HUES48 (cell line): ENCODE results near the gene DAPP1.

Experiments used
- H3K27ac ChIP-seq: one replicate; pipeline ENCODE4 v1.7.0; 2013; ENCODE audit warnings: low read depth, low read length, inconsistent platforms
- H3K27me3 ChIP-seq: 2 replicates; pipeline ENCODE4 v1.6.1; 2013; ENCODE audit warnings: mild to moderate bottlenecking, low read length; ENCODE audit not compliant: control insufficient read depth, insufficient read depth
- H3K36me3 ChIP-seq: 2 replicates; pipeline ENCODE4 v1.6.1; 2013; ENCODE audit warnings: low read length; ENCODE audit not compliant: control insufficient read depth, insufficient read depth
- H3K4me1 ChIP-seq: 2 replicates; pipeline ENCODE4 v1.6.1; 2013; ENCODE audit warnings: mild to moderate bottlenecking, low read length; ENCODE audit not compliant: control insufficient read depth, insufficient read depth
- H3K4me3 ChIP-seq: 2 replicates; pipeline ENCODE4 v1.5.1; 2013; ENCODE audit warnings: mild to moderate bottlenecking, low read depth, low read length
- H3K9ac ChIP-seq: 2 replicates; pipeline ENCODE4 v1.6.1; 2013; ENCODE audit warnings: mild to moderate bottlenecking, low read depth, low read length, moderate library complexity
- H3K9me3 ChIP-seq: 2 replicates; pipeline ENCODE4 v1.6.1; 2013; ENCODE audit warnings: low read length; ENCODE audit not compliant: control insufficient read depth, insufficient read depth

DAPP1 gene

DNA sequence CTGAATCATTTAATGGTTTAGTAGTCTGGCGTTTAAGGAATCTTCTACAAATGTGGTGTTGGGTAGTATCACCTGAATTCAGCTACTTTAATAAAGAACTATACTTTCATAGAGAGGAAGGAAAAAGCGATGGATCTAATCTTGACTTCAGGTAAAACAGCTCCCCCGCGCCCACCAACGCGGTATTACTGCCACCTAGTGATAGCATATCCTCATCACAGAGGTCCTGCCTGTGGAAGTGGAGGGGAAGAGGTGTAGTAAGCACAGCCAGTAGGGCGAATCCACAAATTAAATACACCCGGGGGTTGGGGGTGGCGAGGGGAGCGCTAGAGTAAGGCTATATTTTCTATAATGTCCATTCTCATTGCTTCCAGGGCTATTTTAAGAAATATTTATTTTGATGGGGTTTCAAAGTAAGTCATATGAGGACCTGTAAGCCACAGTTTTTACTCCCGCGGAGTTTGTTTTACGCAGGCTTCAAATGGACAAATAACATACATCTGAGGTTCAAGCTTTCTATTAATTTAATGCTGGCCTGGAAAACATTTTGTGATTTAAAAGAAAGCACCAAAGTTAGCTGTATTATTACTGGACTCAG lies 8.3 kb upstream of the DAPP1 start:
- Histone ChIP-seq H3K9ac (no peak overlapping the region), H3K27ac (no peak overlapping the region), H3K9me3 (no peaks in the 10 kb centered on the region)

DNA sequence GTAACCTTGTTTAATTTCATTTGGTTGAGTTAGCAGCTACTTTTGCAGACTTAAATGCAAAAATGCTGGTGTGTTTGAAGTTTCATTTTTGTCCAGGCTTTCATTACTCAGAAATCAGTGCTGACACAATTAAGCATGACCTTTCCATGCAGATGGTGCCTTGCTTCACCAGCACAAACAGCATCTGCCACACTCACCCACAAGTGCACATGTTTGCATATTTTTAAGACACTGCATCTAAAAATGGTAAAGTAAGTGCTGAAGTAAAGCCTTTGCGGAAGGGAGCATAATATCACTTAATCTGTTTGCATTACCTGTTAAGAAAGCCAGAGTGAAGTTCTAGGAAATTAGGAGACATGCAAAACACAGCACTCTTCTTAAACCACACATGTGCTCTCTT lies 7.3 kb upstream of the DAPP1 start:
- Histone ChIP-seq H3K27ac (no peak overlapping the region), H3K4me1 (no peaks in the 10 kb centered on the region), H3K4me3 (no peak overlapping the region), H3K9ac (no peak overlapping the region), H3K36me3 (no peaks in the 10 kb centered on the region), H3K9me3 (no peaks in the 10 kb centered on the region), H3K27me3 (no peaks in the 10 kb centered on the region)

More for the DNA sequence above, 8.3 kb upstream of the DAPP1 start:
- no peak overlapping the region for H3K4me3 ChIP-seq
- no peaks in the 10 kb centered on the region for H3K4me1 ChIP-seq
- H3K27me3 ChIP-seq, result no peaks in the 10 kb centered on the region
- no peaks in the 10 kb centered on the region for H3K36me3 ChIP-seq

DNA sequence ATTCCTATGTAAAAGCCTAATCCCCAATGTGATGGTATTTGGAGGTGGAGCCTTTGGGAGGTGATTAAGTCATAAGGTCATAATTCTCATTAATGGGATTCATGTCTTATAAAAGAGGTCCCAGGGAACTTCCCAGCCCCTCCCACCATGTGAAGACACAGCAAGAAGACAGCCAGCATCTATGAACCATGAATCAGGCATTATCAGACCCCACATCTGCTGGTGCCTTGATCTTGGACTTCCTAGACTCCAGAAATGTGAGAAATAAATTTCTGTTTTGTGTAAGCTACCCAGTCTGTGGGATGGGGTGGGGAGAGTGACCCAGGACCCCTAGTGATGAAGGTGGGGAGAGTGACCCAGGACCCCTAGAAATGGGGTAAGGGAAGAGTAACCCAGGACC lies 6.1 kb upstream of the DAPP1 start:
- no peaks in the 10 kb centered on the region for H3K36me3 ChIP-seq
- no peak overlapping the region for H3K4me3 ChIP-seq
- no peaks in the 10 kb centered on the region for H3K9me3 ChIP-seq
- H3K27me3 ChIP-seq, result no peaks in the 10 kb centered on the region
- peaks cover 4% of the 10 kb centered on the region; the same call in 1 of the 2 replicates for H3K4me1 ChIP-seq
- H3K27ac ChIP-seq, result no peak overlapping the region
- no peak overlapping the region for H3K9ac ChIP-seq

DNA sequence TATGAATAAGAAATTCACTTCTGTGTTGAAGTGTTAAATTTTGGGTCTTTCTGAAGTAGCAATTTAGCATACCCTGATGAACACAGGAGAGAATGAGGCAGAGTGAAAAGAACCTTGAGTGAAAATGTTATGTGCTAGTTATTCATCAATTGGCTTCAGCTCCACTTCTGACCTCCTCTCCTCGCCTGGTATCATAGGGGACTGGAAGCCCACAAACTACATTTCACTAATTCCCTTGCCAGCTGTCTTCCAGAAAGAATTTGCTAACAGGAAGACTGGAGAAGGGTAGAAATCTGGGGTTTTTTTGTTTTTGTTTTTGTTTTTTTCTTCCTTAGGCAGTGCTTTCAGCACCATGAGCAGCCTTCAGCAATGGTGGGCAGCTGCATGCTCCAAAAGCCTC lies 5.5 kb upstream of the DAPP1 start:
- H3K4me1 ChIP-seq, result peaks cover 6% of the 10 kb centered on the region; the same call in 1 of the 2 replicates
- no peak overlapping the region for H3K4me3 ChIP-seq
- no peaks in the 10 kb centered on the region for H3K27me3 ChIP-seq
- no peak overlapping the region for H3K9ac ChIP-seq
- no peaks in the 10 kb centered on the region for H3K36me3 ChIP-seq
- H3K27ac ChIP-seq, result no peak overlapping the region
- no peaks in the 10 kb centered on the region for H3K9me3 ChIP-seq

DNA sequence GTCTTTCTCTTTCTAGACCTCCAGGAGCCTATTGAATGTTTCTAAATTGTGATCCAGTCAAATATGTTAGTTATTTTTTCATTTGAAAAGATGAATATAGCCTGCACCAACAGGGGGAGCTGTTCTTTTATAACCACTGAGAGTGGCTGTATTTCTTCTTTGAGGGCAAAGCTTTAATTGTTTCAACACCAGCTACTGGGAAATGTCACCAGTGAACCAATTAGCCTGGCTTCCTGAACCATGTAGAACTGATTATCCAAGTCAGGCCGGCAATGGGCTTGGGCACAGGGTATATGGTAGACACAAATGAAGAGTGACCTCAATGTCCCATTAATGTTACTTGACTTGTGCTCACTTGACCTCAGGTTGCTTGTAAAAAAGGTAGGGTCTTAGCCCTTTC lies 4.8 kb upstream of the DAPP1 start:
- H3K9ac ChIP-seq, result no peak overlapping the region
- H3K9me3 ChIP-seq, result no peaks in the 10 kb centered on the region
- H3K4me1 ChIP-seq, result peaks cover 6% of the 10 kb centered on the region; the same call in 1 of the 2 replicates
- H3K36me3 ChIP-seq, result no peaks in the 10 kb centered on the region
- H3K27ac ChIP-seq, result no peak overlapping the region
- H3K4me3 ChIP-seq, result no peak overlapping the region
- H3K27me3 ChIP-seq, result no peaks in the 10 kb centered on the region

DNA sequence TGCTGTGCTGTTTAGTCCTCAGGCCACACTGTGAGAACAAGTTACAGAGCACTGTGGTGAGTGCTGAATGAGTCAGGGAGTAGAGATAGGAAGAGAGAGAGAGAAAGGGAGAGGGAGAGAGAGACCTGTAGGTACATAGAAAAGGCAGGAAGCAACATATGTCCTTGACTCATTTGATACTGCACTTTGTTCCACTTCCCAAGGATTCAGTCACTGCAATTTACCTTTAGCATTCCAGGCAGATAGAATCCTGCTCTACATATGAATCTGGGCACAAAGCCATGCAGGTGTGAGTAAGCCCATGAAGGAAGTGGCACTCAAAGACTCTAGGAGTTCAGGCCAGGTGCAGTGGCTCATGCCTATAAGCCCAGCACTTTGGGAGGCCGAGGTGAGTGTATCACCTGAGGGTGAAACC lies 1.0 kb upstream of the DAPP1 start:
- H3K27ac ChIP-seq, result peak overlapping the region; percentile 42
- H3K27me3 ChIP-seq, result no peaks in the 10 kb centered on the region
- peaks cover 6% of the 10 kb centered on the region; the same call in 1 of the 2 replicates for H3K4me1 ChIP-seq
- H3K9me3 ChIP-seq, result no peaks in the 10 kb centered on the region
- no peaks in the 10 kb centered on the region for H3K36me3 ChIP-seq
- H3K4me3 ChIP-seq, result no peak overlapping the region
- H3K9ac ChIP-seq, result no peak overlapping the region

DNA sequence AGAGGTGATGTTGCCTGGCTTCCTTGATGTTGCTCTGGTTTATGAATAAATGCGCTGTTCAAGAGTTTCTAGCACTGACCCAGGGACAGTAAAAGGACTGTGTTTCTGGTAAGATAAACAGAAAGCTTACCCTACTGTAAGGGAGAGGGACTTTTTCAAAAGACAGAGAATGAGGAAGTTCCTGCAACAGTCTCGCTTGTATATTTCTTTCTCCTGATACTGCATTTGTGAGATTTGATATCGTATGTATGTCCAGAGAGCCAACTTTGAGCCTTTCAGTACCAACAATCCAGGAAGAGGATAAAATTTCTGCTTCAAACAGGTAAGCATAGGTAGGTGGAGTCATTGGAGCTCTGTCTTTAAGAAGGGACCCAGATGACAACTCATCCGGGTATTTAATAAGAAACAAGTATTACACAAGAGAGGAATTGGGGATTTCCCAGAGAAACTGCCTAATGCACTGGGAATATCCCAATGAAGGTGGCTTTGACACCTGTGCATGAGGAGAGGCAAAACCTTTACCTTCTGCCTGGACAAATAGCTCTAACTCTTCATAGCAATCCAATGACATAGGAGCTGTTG lies 773 bp downstream of the DAPP1 start:
- Histone ChIP-seq H3K4me1 (peaks cover 6% of the 10 kb centered on the region; the same call in 1 of the 2 replicates), H3K27ac (no peak overlapping the region), H3K36me3 (no peaks in the 10 kb centered on the region), H3K27me3 (no peaks in the 10 kb centered on the region), H3K4me3 (no peak overlapping the region), H3K9me3 (no peaks in the 10 kb centered on the region), H3K9ac (no peak overlapping the region)

DNA sequence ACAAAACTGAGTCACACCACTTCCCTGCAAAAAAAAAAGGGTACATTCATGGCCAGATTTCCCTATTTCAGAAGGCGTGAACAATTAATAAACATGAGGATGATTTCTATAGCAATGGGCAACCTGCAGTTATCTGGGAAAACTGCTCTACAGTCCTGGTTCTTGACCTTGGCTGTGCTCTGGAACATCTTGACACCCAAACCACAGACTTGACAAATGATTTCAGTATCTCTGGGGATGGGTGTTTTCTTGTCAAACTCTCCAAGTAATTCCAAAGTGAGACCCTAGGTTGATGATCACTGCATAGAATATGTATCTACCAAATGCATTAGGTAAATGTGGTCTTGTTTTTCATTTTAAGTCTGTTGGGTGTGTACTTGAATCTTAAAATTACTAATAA lies 2.0 kb downstream of the DAPP1 start:
- no peak overlapping the region for H3K9ac ChIP-seq
- peaks cover 6% of the 10 kb centered on the region; the same call in 1 of the 2 replicates for H3K4me1 ChIP-seq
- H3K4me3 ChIP-seq, result no peak overlapping the region

DNA sequence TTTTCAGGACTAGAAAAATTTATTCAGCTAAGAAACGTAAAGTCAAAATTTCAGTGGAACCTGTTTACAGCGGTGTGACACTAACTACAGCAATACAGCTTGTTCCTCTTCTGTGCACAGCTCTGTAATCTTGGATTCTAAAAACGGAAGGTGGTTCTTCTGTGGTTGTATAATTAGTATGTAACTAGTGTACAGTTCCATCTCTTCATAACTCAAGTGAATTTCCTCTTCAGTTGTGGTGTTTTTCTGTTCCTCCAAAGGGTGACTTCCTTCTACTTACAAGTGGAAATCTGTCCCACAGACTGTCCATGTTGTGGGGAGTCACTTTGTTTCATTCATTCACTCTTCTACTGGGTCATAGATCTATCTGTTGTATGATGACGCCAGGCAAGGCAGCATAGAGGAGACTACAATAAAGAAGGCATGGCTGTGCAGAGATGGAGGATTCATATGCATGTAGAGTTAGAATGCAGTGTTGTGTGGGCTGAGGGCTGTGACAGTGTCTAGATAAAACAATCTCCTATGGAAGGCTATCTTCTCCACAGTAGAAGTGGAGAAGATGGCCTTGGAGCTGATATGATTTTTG lies 5.4 kb downstream of the DAPP1 start:
- no peak overlapping the region for H3K9ac ChIP-seq
- H3K9me3 ChIP-seq, result no peaks in the 10 kb centered on the region
- no peaks in the 10 kb centered on the region for H3K36me3 ChIP-seq
- no peaks in the 10 kb centered on the region for H3K27me3 ChIP-seq
- no peak overlapping the region for H3K4me3 ChIP-seq
- no peaks in the 10 kb centered on the region for H3K4me1 ChIP-seq
- H3K27ac ChIP-seq, result no peak overlapping the region

More for the DNA sequence above, 2.0 kb downstream of the DAPP1 start:
- H3K36me3 ChIP-seq, result no peaks in the 10 kb centered on the region
- H3K27ac ChIP-seq, result no peak overlapping the region
- no peaks in the 10 kb centered on the region for H3K27me3 ChIP-seq
- no peaks in the 10 kb centered on the region for H3K9me3 ChIP-seq

DNA sequence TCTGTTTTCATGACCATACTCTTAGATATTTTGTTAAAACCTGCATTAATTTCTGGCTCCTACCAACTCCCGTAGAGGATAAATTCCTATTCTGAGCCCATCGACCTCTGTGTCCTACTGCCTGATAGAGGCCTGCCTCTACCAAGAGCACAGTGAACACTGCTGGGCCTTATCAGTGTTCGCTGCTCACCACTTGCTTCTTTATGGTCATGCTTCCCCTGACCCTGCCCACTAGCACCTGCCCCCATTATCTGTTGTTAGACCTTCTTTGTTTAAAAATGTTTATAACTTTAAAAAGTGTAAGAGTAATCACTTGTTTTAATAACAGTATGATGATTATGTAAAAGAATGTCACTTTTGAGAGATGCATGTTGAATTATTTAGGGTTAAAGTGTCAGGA lies 6.1 kb downstream of the DAPP1 start:
- Histone ChIP-seq H3K27me3 (no peaks in the 10 kb centered on the region), H3K36me3 (no peaks in the 10 kb centered on the region), H3K4me3 (no peak overlapping the region), H3K4me1 (no peaks in the 10 kb centered on the region), H3K27ac (no peak overlapping the region), H3K9me3 (no peaks in the 10 kb centered on the region), H3K9ac (no peak overlapping the region)

DNA sequence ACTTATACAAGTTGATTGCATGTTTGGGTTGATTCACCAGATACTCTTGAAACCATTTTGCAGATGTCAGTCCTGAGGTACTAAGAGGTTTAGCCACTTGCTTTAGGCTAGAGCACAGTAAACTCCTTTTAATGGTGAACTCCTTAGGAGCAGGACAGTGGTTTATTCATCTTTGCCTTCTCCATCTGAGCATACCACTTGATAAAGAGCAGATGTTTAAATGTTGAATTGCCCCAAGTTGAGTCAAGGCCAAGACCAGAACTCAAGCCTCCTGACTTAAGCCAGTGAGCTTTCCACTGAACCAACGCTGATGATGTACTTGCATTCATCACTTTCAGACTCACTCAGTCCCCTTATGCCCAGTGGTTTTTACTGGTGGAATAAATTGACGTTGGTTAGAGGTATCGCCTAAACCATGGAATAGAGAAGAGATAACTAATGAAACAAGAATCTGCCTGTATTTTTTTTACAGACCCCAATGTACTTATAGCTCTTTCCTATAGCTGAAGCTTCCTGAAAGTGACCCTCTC lies 7.5 kb downstream of the DAPP1 start:
- H3K9me3 ChIP-seq, result no peaks in the 10 kb centered on the region
- no peak overlapping the region for H3K4me3 ChIP-seq
- no peaks in the 10 kb centered on the region for H3K36me3 ChIP-seq
- H3K27me3 ChIP-seq, result no peaks in the 10 kb centered on the region
- H3K9ac ChIP-seq, result no peak overlapping the region
- no peak overlapping the region for H3K27ac ChIP-seq
- H3K4me1 ChIP-seq, result no peaks in the 10 kb centered on the region
